ENCODE data around the gene CDC42.

Gene CDC42

DNA sequence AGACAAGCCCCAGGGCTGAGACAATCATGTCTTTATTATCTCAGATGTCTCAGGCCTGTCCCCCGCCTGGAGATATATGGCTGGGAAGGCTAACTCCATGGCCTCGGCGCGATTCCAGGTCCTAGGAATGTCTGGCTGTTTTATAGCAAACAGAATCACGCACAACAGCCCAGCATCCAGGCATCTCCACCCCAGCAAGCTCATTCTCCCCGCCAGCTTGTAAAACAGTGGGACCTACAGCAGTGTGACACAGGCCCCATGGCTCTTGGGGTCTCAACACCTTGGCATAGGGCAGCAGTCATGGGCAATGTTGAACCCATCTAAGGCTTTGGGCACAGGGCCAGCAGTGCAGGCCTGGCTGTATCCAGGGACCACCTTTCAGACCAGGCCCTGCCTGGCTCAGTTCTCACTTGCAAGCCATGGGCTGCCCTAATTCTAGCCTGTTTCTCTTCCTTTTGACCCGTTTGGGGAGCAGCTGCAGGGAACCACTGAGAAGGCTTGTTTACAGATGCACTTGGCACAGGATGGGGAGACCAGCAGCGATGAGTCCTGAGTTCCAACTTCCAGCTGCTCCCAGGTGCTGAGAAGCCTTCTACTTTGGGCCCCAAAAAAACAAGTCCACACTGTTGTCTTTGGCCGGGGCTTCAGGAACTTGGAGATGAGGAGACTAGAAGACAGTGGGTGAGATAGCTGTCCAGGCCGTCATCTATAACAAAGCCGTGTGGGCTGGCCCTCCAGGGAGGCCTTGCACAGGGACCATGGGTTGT is 56.0 kb downstream of the CDC42 start:
- DNase-seq (ENCODE audit: low read depth): no peak

DNA sequence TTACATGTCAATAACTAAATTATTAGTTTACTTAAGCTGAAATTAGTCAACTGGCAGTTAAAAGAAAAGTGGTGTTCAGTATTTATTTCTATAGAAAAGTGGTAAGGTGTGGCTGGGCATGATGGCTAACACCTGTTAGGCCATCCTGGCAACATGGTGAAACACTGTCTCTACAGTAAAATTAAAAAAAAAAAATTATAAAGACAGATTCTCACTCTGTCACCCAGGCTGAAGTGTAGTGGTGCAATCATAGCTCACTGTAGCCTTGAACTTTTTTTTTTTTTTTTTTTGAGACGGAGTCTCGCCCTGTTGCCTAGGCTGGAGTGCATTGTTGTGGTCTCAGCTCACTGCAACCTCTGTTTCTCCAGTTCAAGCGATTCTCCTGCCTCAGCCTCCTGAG is 57.5 kb downstream of the CDC42 start:
- DNase-seq (ENCODE audit: low read depth): no peak

DNA sequence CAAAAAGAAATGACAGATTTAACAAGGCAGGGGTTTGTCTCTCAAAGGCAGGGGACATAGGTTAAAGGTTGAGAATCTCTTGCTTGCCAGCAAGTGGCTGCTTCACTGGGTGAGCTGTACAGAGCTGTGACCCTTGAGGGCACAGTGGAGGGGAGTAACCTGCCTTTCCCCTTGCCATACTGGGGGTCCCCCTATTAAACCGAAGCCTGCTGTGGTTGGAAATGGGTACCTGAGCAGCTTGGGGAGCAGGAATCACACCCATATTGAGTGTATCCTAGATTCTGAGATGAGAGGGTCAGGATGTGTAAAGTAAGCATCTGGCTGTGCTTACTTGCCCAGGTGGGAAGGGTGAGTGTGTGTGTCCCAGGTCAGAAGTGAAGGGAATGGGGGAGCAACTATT is 58.6 kb downstream of the CDC42 start:
- no peak for DNase-seq (ENCODE audit: low read depth)

- DNase-seq (ENCODE audit: low read depth): no peak
Observed at GRCh38 chr1:22111620-22112019, 59.1 kb downstream of the CDC42 start.

DNA sequence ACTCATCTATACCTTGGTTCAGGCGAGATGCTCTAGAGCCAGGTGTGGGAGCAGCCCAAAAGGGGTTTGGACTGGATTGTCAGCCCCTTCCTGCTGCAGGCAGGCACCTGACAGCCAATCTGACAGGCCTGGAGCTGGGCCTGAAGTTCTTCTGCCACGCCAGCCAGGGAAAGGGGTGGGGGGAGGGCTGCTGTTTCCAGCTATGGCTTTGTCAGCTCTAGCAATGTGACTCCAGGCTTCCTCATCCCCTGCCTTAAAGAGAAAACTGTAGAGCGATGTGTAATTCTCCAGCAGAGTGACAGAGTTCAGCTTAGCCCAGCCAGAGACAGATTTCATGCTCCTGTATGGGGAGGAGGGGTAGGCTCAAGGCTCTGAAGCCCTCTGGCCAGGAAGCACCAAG is 60.0 kb downstream of the CDC42 start:
- DNase-seq (ENCODE audit: low read depth): no peak

DNA sequence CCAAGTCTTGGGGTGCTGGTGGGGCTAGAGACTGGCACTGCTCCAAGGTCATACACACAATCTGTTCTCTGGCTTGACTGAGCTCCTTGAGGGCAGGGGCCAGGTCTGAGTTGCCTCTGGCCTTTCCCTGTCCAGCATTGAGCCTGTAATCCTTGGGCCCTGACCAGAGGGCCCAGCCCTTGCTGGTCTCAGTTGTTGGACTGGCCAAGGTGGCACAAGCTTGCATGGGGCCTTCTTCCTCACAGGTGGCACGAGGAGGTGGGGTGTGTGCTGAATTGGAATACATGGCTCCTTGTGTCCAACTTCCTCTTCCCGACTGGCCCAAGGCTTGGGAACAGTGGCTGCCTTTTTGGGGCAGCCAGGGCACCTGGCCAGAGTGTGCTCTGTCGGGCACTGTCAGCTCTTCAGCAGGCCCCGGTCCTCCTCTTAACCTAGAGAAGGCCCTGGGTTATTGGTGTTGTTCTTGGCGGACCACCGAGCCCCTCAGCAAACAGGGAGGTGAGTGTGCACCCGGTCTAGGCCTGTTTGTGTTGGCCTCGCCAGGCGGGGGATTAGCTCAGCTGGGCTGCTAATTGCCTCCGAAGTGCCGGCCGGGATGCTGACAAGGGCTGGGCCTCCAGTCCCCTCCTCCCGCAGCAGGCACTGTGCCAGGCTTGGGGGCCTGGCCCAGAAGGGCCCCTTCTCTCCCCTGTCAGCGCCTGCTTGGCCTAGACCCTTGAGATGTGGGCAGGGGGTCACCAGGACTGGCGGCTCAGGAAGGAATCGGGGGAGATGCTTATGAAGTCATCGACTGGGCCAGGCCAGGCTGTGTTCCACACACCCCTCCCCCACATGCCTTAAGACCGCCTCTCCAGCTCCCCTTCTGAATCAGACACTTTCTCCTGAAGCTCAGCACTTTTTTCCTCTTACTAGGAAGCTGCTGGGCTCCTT is 61.8 kb downstream of the CDC42 start:
- no peak for DNase-seq (ENCODE audit: low read depth)

GRCh38 chr1:22115286-22115685 is 62.8 kb downstream of the CDC42 start:
- DNase-seq (ENCODE audit: low read depth): no peak

- no peak for DNase-seq (ENCODE audit: low read depth)
Observed at GRCh38 chr1:22117238-22117637, 64.7 kb downstream of the CDC42 start.

GRCh38 chr1:22117851-22118250 is 65.3 kb downstream of the CDC42 start:
- no peak for DNase-seq (ENCODE audit: low read depth)

GRCh38 chr1:22118291-22118992 is 65.9 kb downstream of the CDC42 start:
- no peak for DNase-seq (ENCODE audit: low read depth)

DNA sequence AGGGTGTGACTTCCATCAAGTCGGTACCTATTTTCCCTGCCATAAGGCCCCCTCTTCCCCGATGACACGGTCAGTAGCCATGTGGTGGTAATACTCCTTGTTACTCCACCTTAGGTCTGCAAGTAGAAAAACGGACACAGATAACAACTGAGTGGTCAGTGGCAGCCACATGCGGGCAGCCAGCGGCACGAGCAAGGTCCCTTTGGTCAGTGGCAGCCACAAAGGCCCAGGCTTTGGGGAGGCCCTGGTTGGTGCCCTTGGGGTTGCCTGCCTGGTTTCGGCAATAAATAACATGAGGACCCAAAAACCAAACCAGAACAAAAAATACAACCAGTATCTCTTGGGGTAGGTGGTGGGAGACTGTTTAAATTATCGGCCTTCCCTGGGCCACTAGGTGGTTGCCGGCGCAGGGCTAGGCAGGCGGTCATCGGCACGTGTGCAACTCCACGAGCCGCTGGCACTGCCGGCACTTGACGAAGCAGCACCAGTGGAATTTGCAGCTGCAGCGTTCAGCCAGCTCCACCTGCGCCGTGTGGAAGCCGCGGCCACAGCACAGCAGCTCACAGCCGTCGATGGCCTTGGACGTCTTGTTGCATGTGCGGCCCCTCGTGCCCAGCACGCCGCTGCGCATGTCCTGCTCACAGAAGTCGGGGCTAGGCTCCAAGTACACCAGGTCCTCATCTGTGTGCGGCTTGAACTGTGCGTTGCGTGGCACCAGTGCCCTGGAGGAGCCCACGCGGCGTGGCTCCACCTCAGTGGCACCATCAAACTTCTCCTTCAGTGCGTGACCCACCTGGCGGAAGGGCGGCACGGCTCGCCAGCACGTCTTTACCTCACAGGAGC is 67.3 kb downstream of the CDC42 start:
- DNase-seq (ENCODE audit: low read depth): no peak

- no peak for DNase-seq (ENCODE audit: low read depth)
Observed at GRCh38 chr1:22120469-22120790, 67.9 kb downstream of the CDC42 start.

DNA sequence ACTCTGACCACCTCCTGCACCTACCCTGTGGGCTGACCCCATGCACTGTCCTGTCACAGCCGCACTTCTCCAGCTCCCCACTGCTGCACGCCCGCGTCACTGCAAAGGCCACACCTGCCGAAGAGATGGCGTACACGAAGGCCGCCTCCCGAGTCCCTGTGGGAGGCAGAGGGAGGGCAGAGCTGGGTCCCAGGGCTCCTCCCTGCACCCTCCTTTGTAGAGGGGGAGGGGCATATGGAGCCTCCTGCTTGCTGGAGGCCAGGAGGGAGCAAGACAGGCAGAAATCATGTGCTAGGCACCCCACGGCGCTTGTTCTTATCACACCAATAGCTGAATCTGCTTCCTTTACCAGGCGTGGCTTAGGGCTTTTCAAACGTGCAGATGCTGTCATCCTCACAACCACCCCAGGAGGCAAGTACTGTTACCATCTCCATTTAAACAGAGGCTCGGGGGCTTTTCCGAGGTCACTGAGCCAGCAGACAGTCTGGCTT is 69.0 kb downstream of the CDC42 start:
- no peak for DNase-seq (ENCODE audit: low read depth)

GRCh38 chr1:22122273-22123070 is 70.0 kb downstream of the CDC42 start:
- no peak for DNase-seq (ENCODE audit: low read depth)

DNA sequence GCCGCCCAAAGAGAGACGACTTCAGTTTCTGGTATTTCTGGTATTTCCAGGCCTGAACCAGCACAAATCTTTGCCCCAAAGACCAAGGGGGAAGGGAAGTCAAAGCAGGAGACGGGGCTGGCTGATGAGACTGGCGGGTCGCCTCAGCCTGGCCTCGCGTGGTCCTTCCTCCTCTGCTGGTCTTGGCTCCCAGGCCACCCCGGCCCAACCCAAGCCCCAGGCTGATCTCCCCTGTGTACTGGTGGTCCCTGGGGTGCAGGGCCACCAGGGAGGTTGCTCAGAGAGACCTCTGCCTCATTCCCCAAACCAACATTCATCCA is 70.5 kb downstream of the CDC42 start:
- no peak for DNase-seq (ENCODE audit: low read depth)

GRCh38 chr1:22123901-22124404 is 71.4 kb downstream of the CDC42 start:
- no peak for DNase-seq (ENCODE audit: low read depth)

- no peak for DNase-seq (ENCODE audit: low read depth)
Observed at GRCh38 chr1:22124592-22125229, 72.2 kb downstream of the CDC42 start.

GRCh38 chr1:22126531-22126930 is 74.0 kb downstream of the CDC42 start:
- DNase-seq (ENCODE audit: low read depth): no peak

DNA sequence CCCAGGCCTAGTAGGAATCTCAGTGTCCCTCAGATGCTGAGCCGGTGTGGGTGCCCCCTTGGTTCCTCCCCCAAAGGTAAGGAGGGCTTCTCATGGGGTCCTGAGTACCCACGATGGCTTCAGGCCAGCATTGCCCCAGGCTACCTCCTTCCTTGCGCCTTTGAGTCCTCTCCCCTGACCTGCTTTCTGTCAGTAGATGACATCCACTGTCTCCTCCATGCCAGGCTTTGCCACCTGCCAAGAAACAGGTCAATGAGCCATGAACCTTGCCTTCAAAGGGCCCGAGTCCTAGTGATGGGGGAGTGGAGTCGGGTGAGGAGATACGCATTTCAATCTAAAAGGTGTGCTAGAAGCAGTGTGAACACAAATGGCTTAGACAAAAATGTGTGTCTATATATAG is 74.7 kb downstream of the CDC42 start:
- no peak for DNase-seq (ENCODE audit: low read depth)

DNA sequence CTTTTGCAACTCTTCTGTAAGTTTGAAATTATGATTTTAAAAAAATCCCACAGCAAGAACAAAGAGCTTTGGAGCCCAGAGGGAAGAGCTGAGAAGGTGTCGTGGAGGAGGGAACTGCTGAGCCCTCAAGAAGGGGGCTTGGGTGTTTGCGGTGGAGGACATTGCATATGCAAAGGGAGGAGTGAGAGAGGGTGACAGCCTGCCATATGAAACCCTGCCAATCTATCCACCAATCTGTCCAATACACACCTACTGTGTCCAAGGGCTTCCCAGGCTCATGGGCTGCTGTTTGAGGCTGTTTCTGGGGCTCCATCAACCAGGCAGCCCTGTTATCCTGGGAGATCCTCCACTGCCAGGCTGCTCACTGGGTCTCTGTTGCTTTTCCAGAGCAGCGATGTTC is 75.2 kb downstream of the CDC42 start:
- no peak for DNase-seq (ENCODE audit: low read depth)

All from stimulated activated CD8-positive, alpha-beta memory T cell treated with anti-CD3 and anti-CD28 coated beads, Interleukin-15, amount 100 ng/mL, for 24 hours (primary cell).